ENCODE results near the gene DST.

The DST gene

GRCh38 chr6:56660381-56660730, 17.7 kb upstream of the DST start:
- no peak for DNase-seq

DNA sequence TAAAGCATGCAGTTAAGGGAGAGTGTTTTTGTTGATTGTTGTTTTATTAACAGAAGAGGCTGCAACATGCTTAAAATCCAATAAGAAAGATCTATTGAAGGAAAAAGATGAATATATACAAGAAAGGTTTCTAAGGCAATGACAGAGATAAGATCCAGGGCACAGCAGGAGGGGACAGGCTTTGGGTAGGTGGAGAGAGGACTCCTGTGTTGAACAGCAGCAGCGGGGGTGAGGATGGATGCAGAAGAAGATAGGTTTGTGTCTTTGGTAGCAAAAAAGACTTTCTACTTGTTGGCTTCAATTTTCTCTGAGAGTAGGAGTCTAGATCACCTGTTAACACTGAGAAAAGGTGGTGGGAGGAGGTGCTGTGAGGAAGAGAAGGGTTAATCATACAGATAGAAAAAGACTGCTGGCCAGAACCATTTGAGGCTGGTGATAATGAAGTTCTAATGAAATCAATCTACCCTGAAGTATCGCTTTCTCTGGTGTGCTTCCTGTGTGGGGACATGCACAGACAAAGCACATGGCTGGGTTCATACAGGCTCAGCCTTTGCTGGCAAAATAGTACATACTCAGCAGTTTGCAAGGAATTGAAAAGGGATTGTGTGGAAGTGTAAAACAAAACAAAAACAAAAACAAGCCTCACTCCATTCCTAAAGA, 17.2 kb upstream of the DST start:
- peak; percentile 49 for DNase-seq

GRCh38 chr6:56658326-56658725, 15.6 kb upstream of the DST start:
- DNase-seq: no peak

- DNase-seq: no peak
These were observed 14.7 kb upstream of the DST start for GRCh38 chr6:56657354-56657753.

GRCh38 chr6:56656466-56656865, 13.8 kb upstream of the DST start:
- no peak for DNase-seq

DNA sequence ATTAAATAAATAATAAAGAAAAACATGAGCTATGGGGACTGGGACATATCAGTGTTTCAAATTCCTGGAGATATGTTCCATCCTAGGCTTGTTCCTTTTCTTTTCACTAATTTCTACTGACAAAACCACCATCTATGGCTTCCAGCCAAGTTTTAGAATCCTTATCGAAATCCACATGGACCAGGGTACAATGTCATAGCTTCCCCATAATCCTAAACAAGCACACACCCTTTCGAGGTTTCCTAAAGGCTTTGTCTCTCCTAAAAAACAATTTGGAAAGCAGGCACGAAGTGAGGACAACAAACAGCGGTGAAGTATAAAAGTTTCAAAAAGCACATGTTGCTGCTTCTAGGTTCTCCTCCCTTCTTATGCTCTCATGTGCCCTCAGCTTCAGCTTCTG, 13.3 kb upstream of the DST start:
- no peak for DNase-seq

- DNase-seq: no peak
These were observed 12.6 kb upstream of the DST start for GRCh38 chr6:56655249-56655648.

- no peak for DNase-seq
These were observed 10.3 kb upstream of the DST start for GRCh38 chr6:56652994-56653393.

- no peak for DNase-seq
These were observed 9.5 kb upstream of the DST start for GRCh38 chr6:56652231-56652630.

GRCh38 chr6:56650191-56650590, 7.5 kb upstream of the DST start:
- no peak for DNase-seq

- DNase-seq: no peak
These were observed 7.1 kb upstream of the DST start for GRCh38 chr6:56649782-56650181.

DNA sequence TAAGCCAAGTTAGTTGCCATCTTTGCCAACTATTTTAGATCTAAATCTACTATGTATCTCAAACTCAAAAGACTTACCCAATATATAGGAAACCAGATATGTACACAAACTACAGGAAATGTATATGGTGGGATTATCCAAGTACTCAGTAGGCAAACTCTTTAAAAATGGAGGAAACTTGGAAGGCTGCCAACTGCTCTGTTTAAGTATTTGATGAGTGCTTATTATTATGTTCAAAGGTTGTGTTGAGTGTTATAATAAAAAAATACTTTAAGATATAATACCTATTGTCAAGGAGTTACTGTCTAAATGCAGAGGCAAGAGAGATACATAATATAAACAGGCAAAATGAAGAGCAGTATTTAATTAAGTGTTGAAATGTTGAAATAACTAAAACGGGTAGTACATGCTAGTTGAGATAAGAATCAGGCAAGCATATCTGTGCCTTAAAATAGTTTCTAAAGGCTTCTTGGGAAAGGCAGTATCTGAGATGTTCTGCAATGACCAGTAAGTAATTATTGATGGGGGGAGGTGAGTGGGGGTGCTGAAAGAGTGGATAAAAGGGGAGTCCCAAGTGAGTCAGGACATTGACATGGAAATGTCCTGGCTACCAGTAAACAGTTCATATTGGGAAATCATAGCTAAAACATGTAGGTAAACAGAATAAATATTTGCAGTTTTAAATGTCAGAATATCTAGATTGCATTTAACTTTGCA, 6.5 kb upstream of the DST start:
- DNase-seq: peak; percentile 99

GRCh38 chr6:56647172-56647762, 4.6 kb upstream of the DST start:
- no peak for DNase-seq

DNA sequence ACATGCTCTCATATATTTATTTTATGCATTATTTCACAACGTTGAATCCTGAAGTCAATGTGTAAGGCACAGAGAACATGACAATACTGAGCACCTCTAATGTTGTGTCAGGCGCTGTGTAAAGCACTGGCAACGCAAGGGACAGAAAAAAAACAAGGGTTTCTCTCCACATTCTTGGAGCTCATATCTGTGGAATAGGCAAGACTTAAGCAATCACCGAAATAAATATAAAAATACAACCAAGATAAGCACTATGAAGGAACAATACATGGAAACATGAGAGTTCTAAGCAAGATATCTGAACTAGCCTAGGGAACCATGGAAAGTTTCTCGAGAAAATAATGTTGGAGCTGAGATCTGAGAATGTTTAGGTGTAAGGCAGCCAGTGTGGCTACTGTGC, 1.7 kb upstream of the DST start:
- no peak for DNase-seq

- no peak for DNase-seq
These were observed 845 bp upstream of the DST start for GRCh38 chr6:56643379-56644089.

DNA sequence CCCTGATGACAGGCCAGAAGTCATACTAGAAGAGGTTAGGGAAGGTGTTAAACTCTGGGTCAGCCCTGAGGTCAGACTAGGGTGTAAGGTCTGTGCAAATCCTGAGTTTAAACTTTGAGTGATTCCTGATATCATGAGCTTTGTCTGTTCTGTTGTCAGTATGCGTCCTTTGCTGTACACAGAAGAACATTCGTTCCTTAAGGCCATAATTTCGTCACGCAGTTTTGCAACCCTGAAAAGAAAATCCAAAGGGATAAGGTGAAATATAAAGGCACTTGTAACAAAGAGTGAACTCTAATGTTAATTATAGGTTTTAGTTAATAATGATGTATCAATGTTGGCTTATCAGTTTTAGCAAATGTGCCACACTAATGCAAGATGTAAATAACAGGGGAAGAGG, 2.3 kb downstream of the DST start:
- no peak for DNase-seq

DNA sequence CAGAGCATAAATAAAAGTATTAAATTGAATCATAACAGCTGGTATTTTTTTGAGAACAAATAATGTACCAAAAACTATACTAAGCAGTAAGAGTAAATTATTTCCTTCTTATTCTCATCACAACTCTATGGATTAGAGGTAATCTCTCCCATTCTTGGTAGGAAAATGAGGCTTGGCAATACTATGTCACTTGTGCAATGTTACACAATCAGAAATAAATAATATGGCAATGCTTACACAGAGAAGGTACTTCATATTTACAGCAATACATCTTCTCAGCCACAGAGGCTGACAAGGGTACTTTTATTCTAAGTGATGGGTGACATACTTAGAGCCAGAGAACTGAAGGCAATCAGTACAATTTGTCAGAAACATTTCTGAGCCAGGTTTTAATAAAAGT, 3.9 kb downstream of the DST start:
- peak; percentile 71 for DNase-seq

DNA sequence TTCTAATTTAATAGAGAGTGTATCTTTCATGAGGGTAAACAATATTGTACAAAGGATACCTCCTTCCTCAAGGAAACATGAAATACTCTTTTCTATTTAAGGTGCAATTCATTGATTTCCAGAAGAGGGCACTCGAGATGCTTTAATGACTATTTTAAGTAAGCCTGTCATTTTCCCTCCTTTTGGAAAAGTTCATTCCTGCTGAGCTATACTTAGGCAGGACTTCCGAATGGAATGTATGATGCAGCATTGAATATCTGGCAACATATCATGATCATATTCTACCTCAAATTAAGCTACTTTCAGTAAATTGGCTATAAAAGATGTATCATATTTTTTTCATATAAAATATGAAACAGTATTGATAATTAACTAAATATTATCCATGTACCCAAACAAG, 5.0 kb downstream of the DST start:
- DNase-seq: peak; percentile 95

DNA sequence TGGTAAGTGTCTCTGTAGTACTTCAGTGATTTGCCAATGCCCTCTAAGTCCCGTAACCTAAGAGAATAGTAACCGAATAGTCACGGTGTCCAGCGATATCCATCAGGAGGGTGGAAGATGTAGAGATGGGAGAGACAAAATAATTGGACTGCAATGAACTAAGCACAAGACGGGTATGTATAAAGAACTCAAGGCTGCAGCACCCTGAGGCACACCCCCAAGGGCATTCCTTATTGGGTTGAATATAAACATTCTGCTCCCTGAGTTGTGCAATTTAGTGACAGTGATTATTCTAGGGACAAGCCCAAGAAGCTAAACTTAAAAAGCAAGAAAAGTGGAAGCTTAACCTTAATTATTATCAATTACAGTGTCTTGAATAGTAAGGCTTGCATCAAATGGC, 14.6 kb downstream of the DST start:
- DNase-seq: no peak

GRCh38 chr6:56625356-56625755, 17.3 kb downstream of the DST start:
- no peak for DNase-seq

GRCh38 chr6:56624728-56625069, 18.0 kb downstream of the DST start:
- DNase-seq: no peak

- DNase-seq: no peak
These were observed 18.5 kb downstream of the DST start for GRCh38 chr6:56624046-56624727.

DNA sequence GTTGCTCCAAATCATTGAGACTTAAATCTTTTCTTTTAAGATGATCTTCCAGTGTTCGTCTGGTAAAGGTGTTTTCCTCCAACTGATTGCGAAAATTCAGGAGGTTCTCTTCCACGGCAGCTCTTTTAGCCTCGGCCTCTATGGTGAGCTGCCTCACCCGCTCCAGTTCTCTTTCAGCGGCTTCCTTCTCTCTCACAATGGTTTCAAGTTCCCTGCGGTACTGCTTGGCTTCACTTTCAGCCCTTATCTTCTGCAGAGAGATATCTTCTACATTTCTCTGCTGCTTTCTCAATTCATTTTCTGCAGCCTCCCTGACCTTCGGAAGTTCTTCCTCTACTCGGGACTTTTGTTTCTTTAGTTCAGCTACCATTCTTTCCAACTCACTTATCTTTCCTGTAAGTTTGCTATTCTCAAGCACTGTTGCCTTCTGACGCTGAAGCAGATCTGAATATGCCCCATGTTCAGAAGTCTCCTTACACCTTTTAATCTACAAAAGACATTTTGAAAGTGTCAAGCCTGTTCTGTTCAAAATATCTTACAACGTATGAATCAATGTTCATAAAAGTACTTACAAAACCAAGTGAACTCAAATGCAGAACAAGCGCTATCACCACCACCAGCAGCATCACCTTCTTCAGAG, 22.3 kb downstream of the DST start:
- no peak for DNase-seq

All from NCI-H510A treated with DMSO at 0.1 percent for 48 hours (cell line).